K562 (cell line): ENCODE results near the gene GALNS. TPM values are rescaled to one million over a fixed set of nuclear protein-coding genes. Genes with fewer than 3 reads are reported as not detected.

ENCODE experiments used
- ATF7 ChIP-seq: fragments of 450-650 bp; IDR thresholded peaks from 2 replicates; pipeline ENCODE4 v1.7.1; 2014; ENCODE audit warnings: mild to moderate bottlenecking, moderate library complexity
- BRD9 ChIP-seq: fragments of 450-650 bp; IDR thresholded peaks from 2 replicates; pipeline ENCODE4 v1.6.1; 2018; ENCODE audit warnings: low read depth; ENCODE audit not compliant: partially characterized antibody
- CBX2 ChIP-seq: fragments of 200-600 bp; sonication (generic); IDR thresholded peaks from one replicate; pipeline ENCODE4 v1.6.1; 2012; ENCODE audit warnings: mild to moderate bottlenecking, low read length, inconsistent platforms; ENCODE audit not compliant: insufficient read depth, poor library complexity, severe bottlenecking
- GATAD2B ChIP-seq: fragments of 450-650 bp; IDR thresholded peaks from 2 replicates; pipeline ENCODE4 v1.6.1; 2017; ENCODE audit warnings: mild to moderate bottlenecking, borderline replicate concordance
- HCFC1 ChIP-seq: IDR thresholded peaks from 2 replicates; pipeline ENCODE4 v1.6.1; 2012; ENCODE audit warnings: low read depth, low read length, improper control_type of control experiment
- HDAC2 ChIP-seq: fragments of 450-650 bp; IDR thresholded peaks from 2 replicates; pipeline ENCODE4 v1.6.1; 2016; ENCODE audit warnings: mild to moderate bottlenecking
- KDM5B ChIP-seq: fragments of 200-600 bp; sonication (generic); IDR thresholded peaks from 2 replicates; pipeline ENCODE4 v1.6.1; 2012; ENCODE audit warnings: low read depth, mild to moderate bottlenecking, moderate library complexity, low read length, control low read depth, inconsistent platforms; ENCODE audit not compliant: insufficient replicate concordance
- L3MBTL2 ChIP-seq: fragments of 450-650 bp; IDR thresholded peaks from 2 replicates; pipeline ENCODE4 v1.6.1; 2016; ENCODE audit warnings: mild to moderate bottlenecking, moderate library complexity
- MBD2 ChIP-seq: sonication (generic); IDR thresholded peaks from 2 replicates; pipeline ENCODE4 v1.6.1; 2016; ENCODE audit warnings: low read depth, borderline replicate concordance
- NR1H2 ChIP-seq: sonication (generic); formaldehyde crosslinking; IDR thresholded peaks from 2 replicates; pipeline ENCODE4 v1.4.0; 2020; ENCODE audit warnings: mild to moderate bottlenecking, missing genetic modification reagents
- POLR2AphosphoS5 ChIP-seq: IDR thresholded peaks from 2 replicates; pipeline ENCODE4 v1.6.1; 2011; ENCODE audit warnings: mild to moderate bottlenecking, low read depth, low read length, moderate library complexity; ENCODE audit not compliant: control insufficient read depth, insufficient read depth
- PTTG1 ChIP-seq: fragments of 450-650 bp; IDR thresholded peaks from 2 replicates; pipeline ENCODE4 v1.6.1; 2016; ENCODE audit warnings: low read depth, mild to moderate bottlenecking, missing genetic modification characterization, missing compliant biosample characterization
- RBM14 ChIP-seq: fragments of 200-400 bp; formaldehyde crosslinking; IDR thresholded peaks from 2 replicates; pipeline ENCODE4 v1.6.1; 2018; ENCODE audit warnings: low read depth, mild to moderate bottlenecking, low read length, moderate library complexity, borderline replicate concordance; ENCODE audit not compliant: insufficient read depth
- SAFB ChIP-seq: fragments of 200-400 bp; formaldehyde crosslinking; IDR thresholded peaks from 2 replicates; pipeline ENCODE4 v1.6.1; 2017; ENCODE audit warnings: low read depth, low read length, borderline replicate concordance
- SP1 ChIP-seq: sonication (generic); formaldehyde crosslinking; IDR thresholded peaks from 2 replicates; pipeline ENCODE4 v1.8.1; 2022; ENCODE audit warnings: mild to moderate bottlenecking, missing genetic modification reagents
- TOE1 ChIP-seq, 2 experiments: fragments of 450-650 bp in 1 of 2; sonication (generic) in 1 of 2; formaldehyde crosslinking in 1 of 2; IDR thresholded peaks; 2 replicates each; pipeline versions ENCODE4 v1.7.1 to v1.8.0; 2016 to 2022; ENCODE audit warnings: borderline replicate concordance in 2 of 2, mild to moderate bottlenecking in 2 of 2, antibody characterized with exemption in 1 of 2, inconsistent platforms in 1 of 2, low read depth in 1 of 2, missing genetic modification reagents in 1 of 2, moderate library complexity in 1 of 2
- ZEB2 ChIP-seq: fragments of 450-650 bp; IDR thresholded peaks from 2 replicates; pipeline ENCODE4 v1.6.1; 2016
- ZNF583 ChIP-seq: fragments of 250-450 bp; sonication (Bioruptor Pico); IDR thresholded peaks from 2 replicates; pipeline ENCODE4 v1.4.0; 2020
- ZSCAN32 ChIP-seq: fragments of 450-650 bp; formaldehyde crosslinking; IDR thresholded peaks from 2 replicates; pipeline ENCODE4 v1.4.0; 2020; ENCODE audit warnings: mild to moderate bottlenecking, moderate library complexity
- polyA plus RNA-seq, 8 experiments: library from polyadenylated mRNA; depleted of rRNA in 4 of 8; stranded (reverse) in 5 of 8; unstranded in 3 of 8; fragments of >200 nt; fragmentation: Nextera tagmentation in 2 of 8; fragmentation: Illumina TruSeq in 1 of 8; extraction: Ambion mirVana in 2 of 8; extraction: Trizol in 1 of 8; gene quantifications; 2 replicates each; pipeline versions ENCODE4 v1.2.1 to v1.2.3, GENCODE V29; 2011 to 2014; ENCODE audit warnings: inconsistent platforms in 1 of 8, missing spikeins in 1 of 8
- total RNA-seq, 7 experiments: library from RNA; depleted of rRNA in 6 of 7; stranded (reverse); fragments of >200 nt in 6 of 7; fragmentation: Illumina TruSeq in 2 of 7; extraction: Trizol in 2 of 7; gene quantifications; 2 replicates each; pipeline versions ENCODE4 v1.2.1 to v1.2.3, GENCODE V29; 2011 to 2021; ENCODE audit warnings: low replicate concordance in 1 of 7
- TF ChIP-seq, protein P1 (sequence below): fragments of 450-650 bp; IDR thresholded peaks from 2 replicates; pipeline ENCODE4 v1.7.1; 2018; ENCODE audit warnings: mild to moderate bottlenecking, low read depth; ENCODE audit not compliant: partially characterized antibody
- TF ChIP-seq, protein P2 (sequence below), 2 experiments: fragments of 450-650 bp; conservative IDR thresholded peaks; 2 replicates each; pipeline ENCODE4 v1.6.1; 2017; ENCODE audit warnings: mild to moderate bottlenecking in 2 of 2, moderate library complexity in 2 of 2

Gene GALNS
- total and polyA plus RNA-seq, 9 of the 15 experiments (the other 6 are each of a cell fraction or from before 2014, with no cell fraction given): 0.38 to 13.2 (median 4.3) TPM

- no peak for TF ChIP-seq PTTG1
- TF ChIP-seq MBD2: peak; percentile 25; the same call in 1 of the 2 replicates
- 0 out of 2 replicates have a peak, but pooled peaks have one; percentile 27 for TF ChIP-seq ATF7
- TF ChIP-seq KDM5B: peak; percentile 61
- TF ChIP-seq, protein P1, sequence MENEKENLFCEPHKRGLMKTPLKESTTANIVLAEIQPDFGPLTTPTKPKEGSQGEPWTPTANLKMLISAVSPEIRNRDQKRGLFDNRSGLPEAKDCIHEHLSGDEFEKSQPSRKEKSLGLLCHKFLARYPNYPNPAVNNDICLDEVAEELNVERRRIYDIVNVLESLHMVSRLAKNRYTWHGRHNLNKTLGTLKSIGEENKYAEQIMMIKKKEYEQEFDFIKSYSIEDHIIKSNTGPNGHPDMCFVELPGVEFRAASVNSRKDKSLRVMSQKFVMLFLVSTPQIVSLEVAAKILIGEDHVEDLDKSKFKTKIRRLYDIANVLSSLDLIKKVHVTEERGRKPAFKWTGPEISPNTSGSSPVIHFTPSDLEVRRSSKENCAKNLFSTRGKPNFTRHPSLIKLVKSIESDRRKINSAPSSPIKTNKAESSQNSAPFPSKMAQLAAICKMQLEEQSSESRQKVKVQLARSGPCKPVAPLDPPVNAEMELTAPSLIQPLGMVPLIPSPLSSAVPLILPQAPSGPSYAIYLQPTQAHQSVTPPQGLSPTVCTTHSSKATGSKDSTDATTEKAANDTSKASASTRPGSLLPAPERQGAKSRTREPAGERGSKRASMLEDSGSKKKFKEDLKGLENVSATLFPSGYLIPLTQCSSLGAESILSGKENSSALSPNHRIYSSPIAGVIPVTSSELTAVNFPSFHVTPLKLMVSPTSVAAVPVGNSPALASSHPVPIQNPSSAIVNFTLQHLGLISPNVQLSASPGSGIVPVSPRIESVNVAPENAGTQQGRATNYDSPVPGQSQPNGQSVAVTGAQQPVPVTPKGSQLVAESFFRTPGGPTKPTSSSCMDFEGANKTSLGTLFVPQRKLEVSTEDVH: peak; percentile 31
- TF ChIP-seq, protein P2, sequence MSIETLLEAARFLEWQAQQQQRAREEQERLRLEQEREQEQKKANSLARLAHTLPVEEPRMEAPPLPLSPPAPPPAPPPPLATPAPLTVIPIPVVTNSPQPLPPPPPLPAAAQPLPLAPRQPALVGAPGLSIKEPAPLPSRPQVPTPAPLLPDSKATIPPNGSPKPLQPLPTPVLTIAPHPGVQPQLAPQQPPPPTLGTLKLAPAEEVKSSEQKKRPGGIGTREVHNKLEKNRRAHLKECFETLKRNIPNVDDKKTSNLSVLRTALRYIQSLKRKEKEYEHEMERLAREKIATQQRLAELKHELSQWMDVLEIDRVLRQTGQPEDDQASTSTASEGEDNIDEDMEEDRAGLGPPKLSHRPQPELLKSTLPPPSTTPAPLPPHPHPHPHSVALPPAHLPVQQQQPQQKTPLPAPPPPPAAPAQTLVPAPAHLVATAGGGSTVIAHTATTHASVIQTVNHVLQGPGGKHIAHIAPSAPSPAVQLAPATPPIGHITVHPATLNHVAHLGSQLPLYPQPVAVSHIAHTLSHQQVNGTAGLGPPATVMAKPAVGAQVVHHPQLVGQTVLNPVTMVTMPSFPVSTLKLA (conservative IDR thresholded peaks at IDR 0.05): no peak
- no peak for TF ChIP-seq HCFC1
- TF ChIP-seq ZSCAN32: no peak
- TF ChIP-seq RBM14: 0 out of 2 replicates have a peak, but pooled peaks have one; percentile 30
- no peak for TF ChIP-seq GATAD2B
- 0 out of 2 replicates have a peak, but pooled peaks have one; percentile 9 for TF ChIP-seq ZEB2
- TF ChIP-seq BRD9: no peak
- 0 out of 2 replicates have a peak, but pooled peaks have one; percentile 63 for TF ChIP-seq NR1H2 (CRISPR knock-in tag)
- no peak for TF ChIP-seq CBX2
- TF ChIP-seq L3MBTL2: peak; percentile 47
- TF ChIP-seq POLR2AphosphoS5: peak; percentile 72
- TF ChIP-seq HDAC2: peak; percentile 77
- TF ChIP-seq ZNF583 (CRISPR knock-in tag): no peak
- TF ChIP-seq SAFB: no peak
- TF ChIP-seq TOE1 (IDR thresholded peaks at IDR 0.05; ENCODE audit: borderline replicate concordance): peak; percentile 11; the same call in 1 of the 2 replicates
- no peak; the same call in 1 of the 2 replicates for TF ChIP-seq TOE1 (CRISPR knock-in tag; IDR thresholded peaks at IDR 0.05; ENCODE audit: borderline replicate concordance, low read depth)
- 0 out of 2 replicates have a peak, but pooled peaks have one; percentile 18 for TF ChIP-seq SP1 (CRISPR knock-in tag)
Measured at GRCh38 chr16:88769617-88770460, 86.9 kb downstream of the GALNS start (continued).
